Measurements from ENCODE around the gene RXRG. TPM values are rescaled to one million over a fixed set of nuclear protein-coding genes. Genes with fewer than 3 reads are reported as not detected.

Gene RXRG
- total and polyA plus RNA-seq, 9 of the 15 experiments (the other 6 are each of a cell fraction or from before 2014, with no cell fraction given): not detected

- Histone ChIP-seq H3K9me1 (ENCODE audit: control insufficient read depth, insufficient read depth, low read length) (no peaks in the 10 kb centered on the region), H3K4me1 (replicated peaks in 1 of 2; ENCODE audit: control insufficient read depth in 2 of 2, insufficient read depth in 2 of 2, low read length in 2 of 2) (no peaks in the 10 kb centered on the region), H2AFZ (ENCODE audit: low read depth, low read length) (no peak overlapping the region), H3K4me2 (ENCODE audit: insufficient read depth, low read length) (no peak overlapping the region), H3K79me2 (ENCODE audit: control insufficient read depth, insufficient read depth, low read length) (no peaks in the 10 kb centered on the region), H3K27me3 (ENCODE audit: control insufficient read depth in 2 of 2, insufficient read depth in 2 of 2, low read length in 2 of 2) (peaks cover 7 to 15% of the 10 kb centered on the region in 2 experiments), H3K4me3 (no peak overlapping the region), H3K27ac (ENCODE audit: extremely low read depth, low read depth, low read length) (no peak overlapping the region), H3K9ac (ENCODE audit: insufficient read depth in 1 of 2, low read depth in 2 of 2, low read length in 2 of 2) (no peak overlapping the region), H4K20me1 (replicated peaks; ENCODE audit: control insufficient read depth, insufficient read depth, low read length) (no peaks in the 10 kb centered on the region; the same call in 1 of the 2 replicates), H3K36me3 (ENCODE audit: control insufficient read depth, insufficient read depth, low read length) (no peaks in the 10 kb centered on the region), H3K9me3 (replicated peaks; ENCODE audit: control insufficient read depth, insufficient read depth, low read depth, low read length) (no peaks in the 10 kb centered on the region)
- no peak for TF ChIP-seq ZC3H4 (CRISPR knock-in tag; IDR thresholded peaks at IDR 0.05; ENCODE audit: borderline replicate concordance)
- TF ChIP-seq AFF4 (CRISPR knock-in tag; IDR thresholded peaks at IDR 0.05): no peak
- TF ChIP-seq ASH1L (IDR thresholded peaks at IDR 0.05; ENCODE audit: borderline replicate concordance, low read depth, partially characterized antibody): no peak
- no peak for TF ChIP-seq POLR2AphosphoS2 (IDR thresholded peaks at IDR 0.05; ENCODE audit: low read length)
- TF ChIP-seq TBP (optimal IDR thresholded peaks at IDR 0.05; ENCODE audit: low read depth, low read length): no peak
- ATAC-seq: no peak
- BruUV-seq (replicated peaks): no TSS peak
- intact Hi-C loops (cut with micrococcal nuclease) (no loop called here), in situ Hi-C loops (cut with MboI) (no loop called here)
- FAIRE-seq: no peak
- WGBS (ENCODE audit: insufficient coverage, low coverage, missing lambda C conversion rate): 0% methylated on average over 6 of the region's 6 CpGs
- POLR2A ChIA-PET: interaction anchor here (0.6 to 0.7 kb wide), 2 partner anchors 8 to 100 kb away, joined by 3 read pairs; no protein-coding TSS in a partner anchor
- no peak for DNase-seq (ENCODE audit: extremely low read depth in 1 of 4, low spot score in 3 of 4)
- CTCF ChIA-PET (ENCODE audit: low intra/inter-chr PET ratio): no interaction called here
Measured at GRCh38 chr1:165439330-165439729, 5.6 kb downstream of the RXRG start.
